GM21737 (cell line): ENCODE results near the gene PYGO1.
"Not testable (repeated sequence)": the region's sequence is repeated elsewhere in the genome, so short reads cannot be mapped to it uniquely, and the experiment has no call there.

ENCODE experiments used
- ATAC-seq: cut with Tn5 transposase; IDR thresholded peaks from one replicate; pipeline ENCODE4 v1.9.1; 2021; ENCODE audit warnings: mild to moderate bottlenecking, moderate library complexity; ENCODE audit not compliant: unreplicated experiment

Gene PYGO1

GRCh38 chr15:55513152-55513551 is 75.0 kb downstream of the PYGO1 start:
- ATAC-seq, result no peak

GRCh38 chr15:55507567-55507966 is 80.6 kb downstream of the PYGO1 start:
- no peak for ATAC-seq

- not testable (repeated sequence) for ATAC-seq
These were observed 82.7 kb downstream of the PYGO1 start for GRCh38 chr15:55505407-55505806.

GRCh38 chr15:55499151-55499550 is 89.0 kb downstream of the PYGO1 start:
- ATAC-seq, result no peak

- peak; percentile 98 for ATAC-seq
These were observed 89.8 kb downstream of the PYGO1 start for GRCh38 chr15:55498109-55498938.

- no peak for ATAC-seq
These were observed 91.4 kb downstream of the PYGO1 start for GRCh38 chr15:55496716-55497115.

GRCh38 chr15:55494931-55495330 is 93.2 kb downstream of the PYGO1 start:
- ATAC-seq, result no peak

GRCh38 chr15:55488952-55489600 is 99.1 kb downstream of the PYGO1 start:
- not testable (repeated sequence) for ATAC-seq
